RCC 7860 (cell line): ENCODE data around the gene ACVR2A.

ENCODE experiments used
- DNase-seq: peaks from one replicate; pipeline ENCODE4 v3.0.0-alpha.2; 2015; ENCODE audit warnings: low spot score
- FAIRE-seq: peaks from 2 replicates; lab custom pipeline; 2012; peaks lifted over from hg19 to GRCh38; lab: Jason Lieb, UNC

ACVR2A gene

DNA sequence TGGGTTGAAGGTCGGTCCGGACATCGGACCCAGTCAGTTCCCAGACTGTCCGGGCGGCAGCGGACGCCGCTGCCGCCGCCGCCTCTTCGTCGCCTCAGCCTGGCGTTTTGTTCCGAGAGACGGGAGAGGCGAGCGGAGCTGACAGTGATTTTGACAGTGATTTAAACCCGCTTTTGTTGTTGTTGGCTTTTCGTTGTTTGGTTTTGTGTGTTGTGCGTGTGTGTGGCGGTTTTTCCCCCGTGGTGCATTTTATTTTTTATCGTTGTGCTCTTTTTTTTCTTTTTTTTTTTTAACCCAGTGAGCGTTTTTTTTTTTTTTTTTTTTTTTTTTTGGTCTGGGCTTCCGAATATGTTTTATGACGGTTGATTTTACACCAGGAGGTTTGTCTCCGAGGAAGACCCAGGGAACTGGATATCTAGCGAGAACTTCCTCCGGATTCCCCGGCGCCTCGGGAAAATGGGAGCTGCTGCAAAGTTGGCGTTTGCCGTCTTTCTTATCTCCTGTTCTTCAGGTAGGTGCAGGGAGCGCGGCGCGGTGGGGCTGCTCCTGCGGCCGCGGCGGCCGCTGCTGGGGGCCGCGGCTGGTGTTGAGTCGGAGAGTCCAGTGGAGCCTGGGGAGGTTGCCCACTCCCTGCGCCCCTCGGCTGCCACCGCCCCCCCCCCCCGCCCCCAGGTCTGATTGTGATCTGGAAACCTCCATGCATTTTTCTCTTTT is at the start of gene ACVR2A:
Gene ACVR2A, plus strand, starts transcription at position 333 of the 714 bp plus-strand sequence. Its CDS starts 124 bp downstream, at position 457.
- no peak for DNase-seq
- no peak for FAIRE-seq

- FAIRE-seq (no peak), DNase-seq (no peak)
Measured at GRCh38 chr2:147800316-147800715, 44.5 kb upstream of the ACVR2A start.

DNA sequence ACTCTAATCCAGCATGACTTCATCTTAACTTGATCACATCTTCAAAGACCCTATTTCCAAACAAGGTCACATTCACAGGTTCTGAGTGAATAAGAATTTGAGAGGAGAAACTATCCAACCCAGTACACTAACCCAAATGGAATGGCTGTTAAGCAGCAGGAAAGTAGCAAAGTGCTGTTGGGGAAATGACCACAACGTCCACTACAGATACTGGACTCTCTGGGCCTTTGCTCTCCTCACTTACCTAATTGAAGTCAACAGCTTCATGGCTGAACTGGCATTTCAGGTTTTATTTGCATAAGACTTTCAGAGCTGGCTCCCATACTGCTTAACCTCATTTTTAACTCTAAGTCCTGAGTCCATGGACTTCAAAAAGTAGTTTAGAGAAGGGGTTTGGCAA is 38.0 kb upstream of the ACVR2A start:
- FAIRE-seq (no peak), DNase-seq (no peak)

DNA sequence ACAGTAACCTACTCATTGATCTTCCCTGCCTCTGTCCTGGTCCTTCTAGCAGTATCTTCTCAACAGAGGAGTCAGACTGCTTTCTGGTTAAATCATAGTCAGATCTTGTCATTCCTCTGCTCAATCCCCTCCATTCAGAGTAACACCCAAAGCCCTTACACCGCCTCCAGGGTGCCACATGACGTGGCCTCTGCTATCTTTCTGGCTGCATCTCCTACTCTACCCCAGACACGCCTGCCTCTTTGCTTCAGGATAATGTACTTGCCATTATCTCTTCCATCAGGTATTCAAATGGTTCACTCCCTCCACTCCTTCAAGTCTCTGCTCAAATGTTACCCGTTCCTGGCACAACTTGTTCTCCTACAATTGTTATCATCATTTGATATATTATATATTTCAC is 36.3 kb upstream of the ACVR2A start:
- FAIRE-seq (no peak), DNase-seq (no peak)

DNA sequence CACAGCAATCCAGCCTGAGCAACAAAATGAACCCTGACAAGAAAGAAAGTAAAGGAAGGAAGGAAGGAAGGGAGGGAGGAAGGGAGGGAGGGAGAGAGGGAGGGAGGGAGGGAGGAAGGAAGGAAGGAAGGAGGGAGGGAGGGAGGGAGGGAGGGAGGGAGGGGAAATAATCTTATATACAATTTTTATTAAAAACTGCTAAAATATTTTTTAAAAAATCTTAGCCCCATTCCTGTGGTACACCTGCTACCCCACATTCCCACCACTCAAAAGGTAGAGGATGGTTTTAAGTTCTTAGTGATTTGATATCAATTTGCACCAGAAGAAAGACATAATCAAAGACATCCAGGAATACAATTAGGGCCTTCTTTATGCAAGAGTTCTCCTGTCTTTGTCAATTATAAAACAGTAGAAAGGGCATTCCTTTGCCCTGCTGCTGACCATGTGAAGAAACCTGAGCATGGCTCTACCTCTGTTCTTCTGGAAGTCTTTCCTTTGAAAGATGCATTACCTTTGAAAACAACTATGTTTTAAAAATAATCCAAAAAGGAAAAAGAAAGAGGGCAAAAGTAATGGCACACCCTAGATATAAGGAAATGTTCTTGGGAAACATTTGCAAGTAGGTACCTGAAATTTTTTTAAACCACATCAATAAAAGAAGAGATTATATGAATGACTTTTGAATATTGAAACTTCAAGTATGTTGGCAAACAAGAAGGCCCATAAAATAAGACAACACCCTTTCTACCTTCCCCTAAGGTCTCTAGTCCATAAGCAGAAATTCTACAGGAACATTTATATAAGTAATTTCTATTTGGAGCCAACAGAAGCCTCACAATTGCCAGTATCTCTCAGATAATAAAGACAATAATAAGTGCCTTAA is 33.7 kb upstream of the ACVR2A start:
- FAIRE-seq (no peak), DNase-seq (no peak)

DNA sequence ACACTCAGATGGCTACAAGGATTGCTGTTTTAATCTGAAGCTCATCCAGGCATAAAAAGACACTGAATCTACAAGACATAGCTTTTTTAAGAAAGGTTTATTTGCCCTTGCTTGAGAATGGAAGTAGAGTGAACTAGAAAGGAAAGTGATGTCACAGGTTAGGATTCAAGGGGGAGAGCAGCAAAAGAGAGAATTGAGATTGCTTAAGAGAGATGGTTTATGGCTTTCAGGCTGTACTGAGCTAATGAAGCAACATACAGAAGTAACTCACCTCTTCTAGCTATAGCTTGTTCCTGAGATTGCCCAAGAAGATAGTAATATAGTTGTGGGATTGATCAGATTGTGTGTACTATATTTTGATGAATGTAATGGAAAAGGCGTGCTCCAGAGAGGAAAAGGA is 26.1 kb upstream of the ACVR2A start:
- no peak for FAIRE-seq
- no peak for DNase-seq

DNA sequence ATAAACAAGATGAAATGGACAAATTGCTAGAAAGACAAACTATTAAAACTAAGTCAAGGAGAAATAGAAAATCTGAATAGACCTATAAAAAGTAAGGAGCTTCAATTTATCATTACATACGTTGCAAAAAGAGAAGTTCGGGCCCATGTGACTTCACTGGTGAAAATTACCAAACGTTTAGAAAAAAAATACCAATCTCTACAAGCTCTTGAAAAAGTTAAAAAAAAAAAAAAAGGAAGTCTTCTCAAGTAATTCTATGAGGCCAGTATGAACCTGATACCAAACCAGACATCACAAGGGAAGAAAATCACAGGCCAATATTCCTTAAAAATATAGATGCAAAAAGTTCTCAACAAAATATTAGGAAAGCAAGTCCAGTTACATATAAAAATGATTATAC is 20.2 kb upstream of the ACVR2A start:
- no peak for FAIRE-seq
- no peak for DNase-seq

GRCh38 chr2:147826278-147827087 is 18.3 kb upstream of the ACVR2A start:
- no peak for DNase-seq
- FAIRE-seq, result no peak

DNA sequence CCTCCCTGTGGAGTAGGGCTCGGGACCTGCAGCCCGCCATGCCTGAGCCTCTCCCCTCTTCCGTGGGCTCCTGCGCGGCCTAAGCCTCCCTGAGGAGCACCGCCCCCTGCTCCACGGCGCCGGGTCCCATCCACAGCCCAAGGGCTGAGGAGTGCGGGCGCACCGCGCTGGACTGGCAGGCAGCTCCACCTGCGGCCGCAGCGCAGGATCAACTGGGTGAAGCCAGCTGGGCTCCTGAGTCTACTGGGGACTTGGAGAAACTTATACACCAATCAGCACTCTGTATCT is 17.8 kb upstream of the ACVR2A start:
- FAIRE-seq (no peak), DNase-seq (no peak)

DNA sequence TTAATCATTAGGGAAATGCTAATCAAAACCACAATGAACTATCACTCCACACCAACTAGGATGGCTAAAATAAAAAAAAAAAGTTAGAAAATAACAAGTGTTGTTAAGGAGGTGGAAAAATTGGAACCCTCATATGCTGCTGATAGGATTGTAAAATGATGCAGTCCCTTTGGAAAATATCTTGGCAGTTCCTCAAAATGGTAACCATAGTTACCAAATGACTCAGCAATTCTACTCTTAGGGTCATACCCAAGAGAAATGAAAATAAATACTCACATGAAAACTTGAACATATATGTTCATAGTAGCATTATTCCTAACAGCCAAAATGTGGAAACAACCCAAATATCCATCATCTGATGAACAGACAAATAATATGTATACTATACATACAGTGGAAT is 15.7 kb upstream of the ACVR2A start:
- peak; percentile 53 for FAIRE-seq
- DNase-seq, result peak; percentile 42

GRCh38 chr2:147836099-147836498 is 8.7 kb upstream of the ACVR2A start:
- FAIRE-seq (no peak), DNase-seq (no peak)

- no peak for DNase-seq
- no peak for FAIRE-seq
Measured at GRCh38 chr2:147843391-147843863, 1.4 kb upstream of the ACVR2A start.

DNA sequence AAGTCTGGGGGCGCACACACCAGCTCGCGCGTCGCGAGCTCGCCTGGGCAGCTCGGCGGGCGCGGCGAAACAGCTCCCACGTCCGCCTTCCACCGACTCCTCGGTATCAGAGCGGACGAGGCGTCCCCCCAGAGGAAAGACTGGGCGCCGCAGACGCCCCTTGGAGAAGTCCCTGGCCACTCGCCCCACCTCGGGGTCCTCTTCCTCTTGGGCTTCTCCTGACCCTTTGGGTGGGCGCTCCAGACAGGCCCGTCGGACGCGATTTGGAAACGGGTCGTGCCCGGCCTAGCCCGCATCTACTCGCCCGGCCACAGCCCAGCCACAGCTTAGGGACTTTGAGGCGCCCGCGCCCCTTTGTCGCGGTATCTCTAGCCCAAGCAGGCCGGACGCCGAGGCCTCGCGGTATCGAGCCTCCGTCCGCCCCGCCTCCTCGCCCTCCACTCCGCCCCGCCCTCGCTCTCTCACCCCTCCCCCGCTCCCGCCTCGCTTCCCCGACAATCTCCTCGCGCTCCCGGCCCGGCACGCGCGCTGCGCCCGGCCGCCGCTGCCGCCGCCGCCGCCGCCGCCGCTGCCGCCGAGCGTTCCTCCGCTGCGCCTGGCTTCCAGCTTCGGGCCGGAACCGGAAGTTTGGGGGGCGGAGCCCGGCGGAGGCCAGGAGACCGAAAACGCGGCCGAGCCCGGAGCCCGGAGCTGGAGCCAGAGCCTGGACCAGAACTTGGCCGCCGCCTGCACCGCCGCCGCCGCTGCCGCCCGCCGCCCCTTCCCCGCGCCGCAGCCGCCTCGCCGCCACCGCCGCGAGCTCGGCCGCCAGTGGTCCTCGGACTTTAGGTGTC is 749 bp upstream of the ACVR2A start:
- peak; percentile 72 for DNase-seq
- FAIRE-seq, result no peak

DNA sequence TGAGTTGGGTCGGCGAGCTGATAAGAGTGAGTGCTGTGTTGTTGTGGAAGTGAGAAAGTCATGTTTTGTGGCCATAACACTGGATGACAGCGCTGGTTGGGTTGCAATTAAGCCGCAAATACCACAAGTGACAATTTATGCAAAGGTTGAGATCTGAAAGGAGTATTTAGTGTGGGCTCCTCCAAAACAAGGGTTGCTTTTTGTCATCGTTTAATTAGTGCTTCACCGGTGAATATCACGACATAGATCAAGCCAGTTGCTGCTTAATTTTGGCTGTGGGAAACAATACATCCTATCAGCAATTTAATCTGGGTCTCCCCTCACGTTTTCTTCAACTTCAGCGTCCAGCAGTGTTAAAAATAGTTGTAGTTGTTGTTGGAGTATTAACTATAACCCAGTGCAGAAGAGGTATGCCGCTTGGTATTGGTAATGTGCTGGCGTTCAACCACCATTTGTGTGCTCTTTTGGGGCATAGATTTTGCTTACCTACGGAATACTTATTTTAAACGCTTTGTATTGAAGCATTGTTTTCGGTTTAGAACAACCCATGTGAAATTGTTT is 662 bp downstream of the ACVR2A start:
- FAIRE-seq, result no peak
- DNase-seq, result no peak

DNA sequence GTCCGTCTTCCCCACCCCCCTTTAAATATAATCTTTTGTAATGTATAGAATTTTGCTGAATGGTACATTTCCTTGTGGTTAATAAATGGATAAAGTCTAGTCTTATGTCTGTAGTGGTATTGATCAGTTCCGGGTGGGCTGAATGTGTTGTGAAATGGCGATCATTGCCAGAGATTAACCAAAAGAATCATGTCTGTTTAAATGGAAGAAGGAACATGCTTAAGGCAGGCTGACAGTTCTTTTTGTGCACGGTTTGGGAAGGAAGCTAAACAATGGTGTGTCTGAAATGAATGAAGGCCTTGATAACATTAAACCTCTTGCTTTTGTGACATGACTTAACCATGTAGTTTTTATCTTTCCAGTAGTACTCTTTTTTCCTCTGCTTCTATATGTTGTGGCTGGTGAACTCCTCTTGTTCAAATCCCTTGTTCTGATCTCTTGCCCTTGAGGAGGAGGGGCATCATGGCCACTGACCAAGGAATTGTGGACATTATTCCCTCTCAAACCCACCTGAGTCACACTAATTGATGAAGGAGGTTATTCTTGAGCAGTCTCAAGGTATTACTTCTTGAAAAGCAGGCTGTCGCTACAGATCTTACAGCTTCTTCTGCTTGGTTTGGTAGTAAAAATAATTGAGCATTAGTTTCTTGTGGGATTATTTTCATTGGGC is 1.7 kb downstream of the ACVR2A start:
- no peak for FAIRE-seq
- DNase-seq, result no peak

GRCh38 chr2:147847746-147848391 is 3.0 kb downstream of the ACVR2A start:
- FAIRE-seq (no peak), DNase-seq (no peak)

GRCh38 chr2:147850838-147851237 is 6.0 kb downstream of the ACVR2A start:
- DNase-seq (no peak), FAIRE-seq (no peak)

DNA sequence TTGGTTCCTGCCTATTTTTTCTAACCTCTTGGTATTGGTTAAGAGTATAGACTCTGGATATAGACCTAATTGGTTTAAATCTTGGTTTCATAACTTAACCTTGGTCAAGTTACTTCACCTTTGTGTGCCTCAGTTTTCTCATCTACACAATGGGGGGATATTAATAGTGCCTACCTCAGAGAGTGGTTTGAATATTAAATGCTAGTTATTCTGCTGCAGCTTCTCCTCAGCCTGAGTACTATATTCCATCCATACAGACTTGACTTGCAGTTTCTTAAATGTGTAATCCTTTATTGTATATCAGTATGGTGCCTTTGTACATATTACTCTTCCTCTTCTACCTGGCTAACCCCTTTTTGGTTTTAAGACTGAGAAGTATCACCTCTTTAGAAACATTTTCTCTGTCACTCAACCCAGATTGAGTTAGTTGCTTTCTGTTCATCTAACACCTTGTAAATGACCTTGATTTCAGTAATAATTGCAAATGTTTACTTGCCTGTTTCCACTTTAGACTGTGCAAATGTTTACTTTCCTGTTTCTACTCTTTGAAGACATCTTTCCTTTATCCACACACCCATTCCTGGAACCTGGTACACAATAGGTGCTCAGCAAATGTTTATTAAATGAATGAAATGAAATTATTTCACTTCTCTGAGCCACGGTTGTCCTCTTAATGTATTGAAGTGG is 6.6 kb downstream of the ACVR2A start:
- DNase-seq, result no peak
- FAIRE-seq, result no peak
